HAP-1 (cell line): ENCODE results near the gene CAMK2G.
"Not testable (repeated sequence)": the region's sequence is repeated elsewhere in the genome, so short reads cannot be mapped to it uniquely, and the experiment has no call there.

Experiments used
- DNase-seq, 2 experiments: peaks; one replicate each; pipeline ENCODE4 v3.0.0-alpha.2; 2016 to 2020; ENCODE audit warnings: low spot score in 2 of 2
- H3K27me3 ChIP-seq: fragments of 250-450 bp; sonication (Bioruptor Pico); 2 replicates; pipeline ENCODE4 v1.5.1; 2020; ENCODE audit warnings: low read depth, mild to moderate bottlenecking, moderate library complexity
- H3K36me3 ChIP-seq: fragments of 250-450 bp; sonication (Bioruptor Pico); replicated peaks from 2 replicates; pipeline ENCODE4 v1.5.1; 2020; ENCODE audit warnings: mild to moderate bottlenecking
- H3K4me1 ChIP-seq: fragments of 250-450 bp; sonication (Bioruptor Pico); 2 replicates; pipeline ENCODE4 v1.5.1; 2020; ENCODE audit warnings: mild to moderate bottlenecking
- H3K4me3 ChIP-seq: fragments of 250-450 bp; sonication (Bioruptor Pico); 2 replicates; pipeline ENCODE4 v1.5.1; 2020; ENCODE audit warnings: mild to moderate bottlenecking, moderate library complexity
- H3K9me3 ChIP-seq: fragments of 250-450 bp; sonication (Bioruptor Pico); 2 replicates; pipeline ENCODE4 v1.5.1; 2020; ENCODE audit warnings: mild to moderate bottlenecking, moderate library complexity
- in situ Hi-C: fragments of 300-500 bp; cut with MboI; formaldehyde crosslinking; loops from 3 replicates; pipeline ENCODE4 v1.14.3; 2020; ENCODE audit warnings: low sequenced_read_pairs, inconsistent platforms, mixed read lengths

Gene CAMK2G

DNA sequence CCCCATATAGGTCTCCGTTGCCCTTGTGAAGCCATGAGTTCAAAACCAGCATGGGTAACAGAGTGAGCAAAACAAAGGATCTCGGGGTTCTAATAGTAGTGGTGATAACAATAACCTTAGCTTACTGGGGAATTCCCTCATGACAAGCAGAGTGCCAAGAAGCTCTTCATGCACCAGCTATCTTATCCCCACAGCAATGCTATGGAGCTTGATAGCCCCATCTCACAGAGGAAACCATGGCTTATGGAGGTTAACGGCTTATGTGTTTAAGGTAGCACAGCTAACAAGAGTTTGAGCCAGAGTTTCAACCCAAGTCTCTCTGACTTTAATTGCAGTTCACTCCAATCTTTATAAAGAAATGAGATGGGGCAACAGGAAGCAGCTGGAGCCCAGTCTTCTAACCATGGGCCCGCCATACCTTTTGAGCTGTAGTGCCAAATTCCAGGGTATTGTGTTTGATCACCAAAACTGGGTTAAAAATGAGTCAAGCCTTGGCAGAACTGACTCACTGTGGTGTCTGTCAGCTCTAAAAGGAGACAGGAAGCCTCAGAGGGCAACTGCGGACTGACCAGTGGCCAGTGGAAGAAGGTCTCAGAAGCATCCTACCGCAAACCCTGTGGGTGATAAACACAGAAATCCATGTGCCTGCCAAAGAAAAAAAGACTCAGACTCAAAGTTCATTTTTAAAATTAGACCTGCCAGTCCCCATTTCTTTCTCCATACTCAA lies 20.1 kb upstream of the CAMK2G start:
- Histone ChIP-seq H3K36me3 (no peaks in the 10 kb centered on the region), H3K27me3 (no peaks in the 10 kb centered on the region), H3K9me3 (peaks cover 8% of the 10 kb centered on the region), H3K4me3 (no peak overlapping the region), H3K4me1 (peaks cover 14% of the 10 kb centered on the region)
- in situ Hi-C loops = no loop called here
- DNase-seq = no peak

DNA sequence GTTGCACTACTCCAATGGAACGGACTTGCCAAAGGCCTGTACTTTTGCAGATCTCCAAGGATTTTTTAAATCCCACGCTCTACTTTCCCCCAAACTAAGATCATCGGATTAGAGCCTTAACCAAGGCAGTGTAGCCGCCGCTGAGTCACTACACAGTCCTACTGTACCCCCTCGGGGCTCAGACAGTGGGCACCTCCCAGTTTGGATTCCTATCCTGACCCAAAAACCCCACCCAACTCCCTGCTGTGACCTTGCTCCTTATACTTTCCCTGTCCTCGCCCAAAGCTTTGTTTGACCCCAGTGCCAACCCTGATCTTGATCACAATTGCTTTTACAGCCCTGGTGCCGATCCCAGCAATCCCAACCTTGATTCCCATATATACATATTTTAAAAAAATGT lies 19.1 kb upstream of the CAMK2G start:
- no peaks in the 10 kb centered on the region for H3K27me3 ChIP-seq
- H3K36me3 ChIP-seq = no peaks in the 10 kb centered on the region
- in situ Hi-C loops = no loop called here
- no peak overlapping the region for H3K4me3 ChIP-seq
- peaks cover 8% of the 10 kb centered on the region for H3K9me3 ChIP-seq
- no peak for DNase-seq
- H3K4me1 ChIP-seq = peaks cover 14% of the 10 kb centered on the region

DNA sequence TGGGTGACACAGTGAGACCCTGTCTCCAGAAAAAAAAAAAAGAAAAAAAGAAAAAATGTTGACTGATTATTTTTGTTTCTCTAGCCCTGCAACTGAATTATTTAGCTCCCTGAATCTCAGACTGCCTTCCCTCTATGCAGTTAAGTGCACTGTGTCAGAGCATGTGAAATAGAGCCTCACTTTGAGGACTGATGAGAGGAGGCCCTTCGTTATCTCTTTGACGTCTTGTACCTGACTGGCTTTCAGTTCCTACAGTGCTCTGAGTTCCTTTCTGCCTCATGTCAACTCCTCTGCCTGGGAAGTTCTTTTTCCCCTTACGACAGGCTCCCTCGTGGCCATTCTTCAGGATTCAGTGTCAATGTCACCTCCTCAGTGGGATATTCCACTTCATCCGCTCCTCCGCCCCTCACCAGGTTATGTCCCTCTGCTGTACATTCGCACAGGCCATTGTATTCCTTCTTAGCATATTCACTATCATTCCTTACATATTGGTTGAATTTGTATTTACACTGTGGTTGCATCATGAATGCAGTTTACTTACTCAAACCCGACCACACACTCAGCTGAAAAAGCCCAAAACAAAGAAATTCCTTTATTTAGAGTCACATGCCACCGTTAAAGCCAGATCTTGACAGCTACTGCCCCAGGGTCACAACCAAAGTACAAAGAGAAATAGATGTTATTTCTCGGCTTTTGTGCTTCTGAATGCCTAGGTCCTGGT lies 18.1 kb upstream of the CAMK2G start:
- H3K4me1 ChIP-seq = peaks cover 14% of the 10 kb centered on the region
- in situ Hi-C loops = no loop called here
- peaks cover 8% of the 10 kb centered on the region for H3K9me3 ChIP-seq
- no peak overlapping the region for H3K4me3 ChIP-seq
- H3K36me3 ChIP-seq = no peaks in the 10 kb centered on the region
- peak; percentile 64 to 76 for DNase-seq
- no peaks in the 10 kb centered on the region for H3K27me3 ChIP-seq

DNA sequence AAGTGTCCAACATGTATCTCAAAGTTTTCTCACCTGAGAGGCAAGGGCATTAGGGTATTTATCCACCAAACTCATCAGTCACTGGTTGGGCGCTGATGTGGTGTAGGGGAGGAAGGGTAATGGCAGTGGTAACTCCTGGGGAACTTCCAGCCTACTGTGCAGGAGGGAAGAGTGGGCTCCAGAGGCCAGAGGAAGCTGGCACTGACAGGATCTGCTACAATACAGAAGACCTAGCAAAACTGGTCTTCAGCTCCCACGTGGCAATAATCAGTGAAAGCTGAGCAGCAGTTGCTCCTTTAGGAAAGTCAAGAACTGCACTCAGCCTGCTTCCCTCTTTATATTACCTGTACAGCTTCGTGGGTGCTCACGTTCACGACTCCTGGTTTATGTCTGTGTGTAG lies 17.2 kb upstream of the CAMK2G start:
- in situ Hi-C loops = no loop called here
- no peaks in the 10 kb centered on the region for H3K27me3 ChIP-seq
- DNase-seq = no peak
- H3K4me1 ChIP-seq = peaks cover 14% of the 10 kb centered on the region
- H3K4me3 ChIP-seq = no peak overlapping the region
- peaks cover 8% of the 10 kb centered on the region for H3K9me3 ChIP-seq
- no peaks in the 10 kb centered on the region for H3K36me3 ChIP-seq

DNA sequence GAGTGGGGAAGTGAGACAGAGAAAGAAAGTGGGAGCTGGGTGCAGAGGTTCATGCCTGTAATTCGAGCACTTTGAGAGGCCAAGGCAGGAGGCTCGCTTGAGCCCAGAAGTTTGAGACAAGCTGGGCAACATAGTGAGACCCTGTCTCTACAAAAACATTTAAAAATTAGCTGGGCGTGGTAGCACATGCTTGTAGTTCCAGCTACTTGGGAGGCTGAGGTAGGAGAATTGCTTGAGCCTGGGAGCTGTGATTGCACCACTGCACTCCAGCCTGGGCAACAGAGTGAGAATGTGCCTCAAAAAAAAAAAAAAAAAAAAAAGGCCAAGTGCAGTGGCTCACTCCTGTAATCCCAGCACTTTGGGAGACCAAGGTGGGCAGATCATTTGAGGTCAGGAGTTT lies 16.5 kb upstream of the CAMK2G start:
- peaks cover 14% of the 10 kb centered on the region for H3K4me1 ChIP-seq
- in situ Hi-C loops, H3K36me3 ChIP-seq, DNase-seq, H3K27me3 ChIP-seq, H3K4me3 ChIP-seq, H3K9me3 ChIP-seq: not testable (repeated sequence)

DNA sequence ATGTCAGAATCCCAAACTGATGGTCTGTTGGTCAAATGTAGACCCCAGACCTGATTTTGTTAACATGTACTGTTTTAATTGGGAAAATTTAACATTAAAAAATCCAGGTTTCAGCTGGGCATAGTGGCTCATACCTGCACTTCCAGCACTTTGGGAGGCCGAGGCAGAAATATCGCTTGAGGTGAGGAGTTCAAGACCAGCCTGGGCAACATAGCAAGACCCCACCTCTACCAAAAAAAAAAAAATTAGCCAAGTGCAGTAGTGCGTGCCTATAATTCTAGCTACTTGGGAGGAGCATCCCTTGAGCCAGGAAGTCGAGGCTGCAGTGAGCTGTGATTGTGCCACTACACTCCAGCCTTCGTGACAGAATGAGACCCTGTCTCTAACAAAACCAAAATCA lies 15.9 kb upstream of the CAMK2G start:
- Histone ChIP-seq H3K36me3 (no peaks in the 10 kb centered on the region), H3K27me3 (no peaks in the 10 kb centered on the region), H3K4me3 (no peak overlapping the region), H3K4me1 (peaks cover 14% of the 10 kb centered on the region), H3K9me3 (peaks cover 8% of the 10 kb centered on the region)
- DNase-seq = no peak
- in situ Hi-C loops = no loop called here

DNA sequence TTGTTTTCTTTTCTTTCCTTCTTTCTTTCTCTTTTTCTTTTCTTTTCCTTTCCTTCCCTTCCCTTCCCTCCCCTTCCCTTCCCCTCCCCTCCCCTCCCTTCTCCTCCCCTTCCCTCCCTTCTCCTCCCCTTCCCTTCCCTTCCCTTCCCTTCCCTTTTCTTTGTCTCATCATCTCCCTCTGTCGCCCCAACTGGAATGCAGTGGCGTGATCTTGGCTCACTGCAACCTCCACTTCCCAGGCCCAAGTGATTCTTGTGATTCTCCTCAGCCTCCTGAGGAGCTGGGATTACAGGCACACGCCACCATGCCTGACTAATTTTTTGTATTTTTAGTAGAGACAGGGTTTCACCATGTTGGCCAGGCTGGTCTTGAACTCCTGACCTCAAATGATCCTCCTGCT lies 15.1 kb upstream of the CAMK2G start:
- H3K9me3 ChIP-seq, H3K36me3 ChIP-seq, DNase-seq, H3K27me3 ChIP-seq, H3K4me3 ChIP-seq: not testable (repeated sequence)
- in situ Hi-C loops = loop anchor here (5.0 kb wide), 1 partner anchor 193 kb away; no protein-coding TSS in a partner anchor
- peaks cover 14% of the 10 kb centered on the region for H3K4me1 ChIP-seq

DNA sequence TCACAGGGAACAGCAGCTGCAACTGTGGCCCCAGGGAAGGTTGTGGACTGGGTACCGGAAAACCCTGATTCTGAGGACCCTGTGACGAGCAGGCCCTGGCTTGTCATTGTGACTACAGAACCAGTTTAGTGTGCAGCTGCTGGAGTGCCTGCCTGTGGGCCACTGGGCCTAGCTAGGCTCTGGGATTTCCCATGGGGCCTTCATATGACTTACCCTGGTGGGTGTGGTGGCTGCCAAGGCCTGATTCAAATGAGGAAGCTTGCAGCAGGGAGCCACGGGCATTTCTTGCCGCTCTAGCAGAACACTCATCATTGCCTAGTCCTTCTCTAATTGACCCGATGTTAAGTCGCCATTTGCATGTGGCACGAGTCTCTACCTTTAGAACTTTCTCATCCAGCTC lies 14.7 kb upstream of the CAMK2G start:
- no peak for DNase-seq
- no peak overlapping the region for H3K4me3 ChIP-seq
- H3K4me1 ChIP-seq = peaks cover 14% of the 10 kb centered on the region
- no peaks in the 10 kb centered on the region for H3K27me3 ChIP-seq
- in situ Hi-C loops = loop anchor here (5.0 kb wide), 1 partner anchor 193 kb away; no protein-coding TSS in a partner anchor
- H3K36me3 ChIP-seq = no peaks in the 10 kb centered on the region
- peaks cover 3% of the 10 kb centered on the region; the same call in 1 of the 2 replicates for H3K9me3 ChIP-seq

DNA sequence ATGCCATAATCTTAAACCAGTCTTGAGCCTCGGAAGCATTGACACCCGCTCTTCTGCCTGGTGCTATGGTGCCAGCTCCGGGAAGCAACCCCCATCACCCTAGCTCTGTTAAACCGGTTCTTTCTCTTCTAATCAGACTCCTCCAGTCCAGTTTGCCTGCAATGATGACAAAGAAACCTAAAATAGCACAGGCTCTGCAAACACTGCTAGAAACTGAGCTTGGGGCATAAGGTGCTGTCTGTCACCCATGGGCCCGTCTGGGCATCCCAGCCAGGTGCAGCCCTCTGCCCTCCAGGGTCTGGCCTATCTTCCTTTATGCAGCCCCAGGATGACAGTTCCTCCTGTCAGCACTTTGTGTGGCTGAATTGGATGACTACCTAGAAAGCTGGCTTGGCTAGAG lies 14.2 kb upstream of the CAMK2G start:
- in situ Hi-C loops = loop anchor here (5.0 kb wide), 1 partner anchor 194 kb away; no protein-coding TSS in a partner anchor
- Histone ChIP-seq H3K4me3 (no peak overlapping the region), H3K4me1 (peaks cover 14% of the 10 kb centered on the region), H3K36me3 (no peaks in the 10 kb centered on the region), H3K27me3 (no peaks in the 10 kb centered on the region), H3K9me3 (no peaks in the 10 kb centered on the region)
- DNase-seq = no peak

DNA sequence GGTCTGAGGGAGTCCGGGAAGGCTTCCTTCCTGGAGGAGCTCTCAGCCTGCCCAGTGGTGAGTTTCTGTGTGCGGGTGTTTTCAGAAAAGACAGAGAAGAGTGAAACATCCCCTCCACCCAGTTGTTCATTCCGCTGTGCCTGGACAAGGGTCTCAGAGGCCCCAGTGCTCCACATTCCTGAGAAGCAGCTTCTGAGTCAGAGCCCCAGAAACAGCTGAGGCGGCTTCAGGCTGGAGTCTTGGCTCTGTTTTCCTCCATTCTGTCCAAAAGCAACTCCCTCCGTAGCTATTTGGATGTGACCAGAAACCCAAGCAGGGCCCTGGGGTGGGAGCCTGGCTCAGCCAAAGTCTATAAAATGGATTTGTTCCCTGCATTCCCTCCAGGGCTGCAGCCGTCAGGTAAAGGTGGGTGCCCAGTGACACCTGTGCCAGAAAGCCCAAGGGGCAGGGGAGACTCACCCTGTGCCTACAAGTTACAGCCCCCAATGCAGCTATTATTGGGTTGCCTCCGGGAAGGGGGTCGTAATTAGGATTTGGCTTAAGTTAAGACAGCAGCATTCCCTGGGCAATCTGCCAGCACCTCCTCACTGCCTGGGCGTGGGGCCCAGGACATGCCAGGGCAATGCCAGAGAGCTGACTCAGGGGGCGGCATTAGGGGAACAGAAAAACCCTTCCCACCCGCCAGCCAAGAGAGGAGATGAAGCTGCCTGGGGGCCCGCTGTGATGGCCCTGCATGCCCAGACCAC lies 13.1 kb upstream of the CAMK2G start:
- Histone ChIP-seq H3K27me3 (no peaks in the 10 kb centered on the region), H3K9me3 (no peaks in the 10 kb centered on the region), H3K36me3 (no peaks in the 10 kb centered on the region), H3K4me3 (no peak overlapping the region), H3K4me1 (peaks cover 3% of the 10 kb centered on the region)
- in situ Hi-C loops = loop anchor here (5.0 kb wide), 1 partner anchor 195 kb away; no protein-coding TSS in a partner anchor
- DNase-seq = peak in 1 of 2 experiments; percentile 47

DNA sequence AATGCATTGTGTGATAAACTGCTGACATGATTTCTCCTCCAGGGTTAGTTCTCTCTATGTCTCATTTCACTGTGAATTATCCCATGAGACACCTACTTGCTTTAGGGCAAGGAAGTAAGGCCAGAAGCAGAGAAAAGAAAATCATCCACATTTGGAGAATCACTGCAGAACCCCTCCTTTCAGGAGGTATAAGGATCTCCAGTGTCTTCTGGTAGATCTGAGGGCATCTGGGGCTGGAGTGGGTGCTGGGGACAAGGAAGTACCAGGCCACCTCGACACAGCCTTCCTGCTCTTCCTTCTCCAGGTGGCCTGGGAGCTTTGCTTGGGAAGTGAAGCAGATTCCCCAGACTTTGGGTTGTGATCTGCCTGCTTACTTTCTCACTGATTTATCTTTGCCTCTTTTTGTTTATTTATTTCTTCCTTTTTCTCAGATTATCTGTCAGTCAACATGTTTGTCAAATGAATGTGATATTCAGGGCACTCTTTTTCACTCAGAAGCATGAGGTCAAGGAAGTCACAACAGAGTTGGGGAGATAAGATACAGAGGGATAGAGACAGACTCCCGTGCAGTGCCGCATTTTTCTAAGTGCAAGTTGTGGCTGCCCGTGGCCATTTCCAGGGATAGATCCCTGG lies 12.4 kb upstream of the CAMK2G start:
- Histone ChIP-seq H3K27me3 (no peaks in the 10 kb centered on the region), H3K4me1 (no peaks in the 10 kb centered on the region), H3K4me3 (no peak overlapping the region), H3K9me3 (no peaks in the 10 kb centered on the region), H3K36me3 (no peaks in the 10 kb centered on the region)
- in situ Hi-C loops = loop anchor here (5.0 kb wide), 1 partner anchor 196 kb away; no protein-coding TSS in a partner anchor
- DNase-seq = no peak

DNA sequence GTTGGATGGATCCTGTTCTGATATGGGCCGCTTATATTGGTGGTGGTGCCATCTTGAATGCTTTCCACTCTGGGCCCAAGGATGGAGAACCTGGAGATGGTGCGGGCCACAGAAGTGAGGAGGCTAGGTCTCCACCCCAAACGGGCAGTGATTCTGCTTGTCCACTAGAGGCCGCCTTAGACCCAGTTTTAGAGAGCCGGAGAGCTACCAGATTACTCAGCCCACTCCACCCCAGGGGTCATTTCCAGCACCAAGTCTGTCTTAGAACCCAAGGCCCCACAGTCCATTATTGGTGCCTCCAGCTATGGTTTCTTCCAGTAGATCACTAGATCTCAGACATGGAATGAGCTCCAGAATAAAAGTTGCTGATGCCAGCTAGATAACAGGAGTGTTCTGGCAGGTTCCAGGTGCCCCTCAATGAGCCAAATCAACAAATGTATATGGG lies 11.8 kb upstream of the CAMK2G start:
- DNase-seq = peak; percentile 65 to 86
- no peak overlapping the region for H3K4me3 ChIP-seq
- no peaks in the 10 kb centered on the region for H3K4me1 ChIP-seq
- H3K27me3 ChIP-seq = no peaks in the 10 kb centered on the region
- no peaks in the 10 kb centered on the region for H3K9me3 ChIP-seq
- no peaks in the 10 kb centered on the region for H3K36me3 ChIP-seq
- in situ Hi-C loops = loop anchor here (5.0 kb wide), 1 partner anchor 196 kb away; no protein-coding TSS in a partner anchor

DNA sequence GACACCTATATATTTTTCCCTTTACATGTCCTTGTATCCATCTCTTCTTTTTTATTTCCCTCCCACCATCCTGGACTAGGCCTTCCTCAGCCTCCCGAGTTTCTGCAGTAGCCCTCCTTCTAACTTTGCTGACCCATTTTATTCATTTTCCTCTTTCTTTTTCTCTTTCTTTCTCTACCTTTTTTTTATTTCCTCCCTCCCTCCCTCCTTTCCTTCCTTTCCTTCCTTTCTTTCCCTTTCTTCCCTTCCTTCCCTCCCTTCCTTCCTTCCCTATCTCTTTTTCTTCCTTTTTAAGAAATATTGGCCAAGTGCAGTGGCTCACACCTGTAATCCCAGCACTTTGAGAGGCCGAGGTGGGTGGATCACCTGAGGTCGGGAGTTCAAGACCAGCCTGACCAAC lies 9.7 kb upstream of the CAMK2G start:
- H3K4me3 ChIP-seq = no peak overlapping the region
- in situ Hi-C loops = loop anchor here (5.0 kb wide), 1 partner anchor 37 kb away; no protein-coding TSS in a partner anchor
- H3K4me1 ChIP-seq = no peaks in the 10 kb centered on the region
- no peaks in the 10 kb centered on the region for H3K27me3 ChIP-seq
- no peak for DNase-seq
- no peaks in the 10 kb centered on the region for H3K9me3 ChIP-seq
- H3K36me3 ChIP-seq = no peaks in the 10 kb centered on the region
